HG03442 (cell line): ENCODE data around the gene SEMA4D.
A peak's percentile ranks its signal among the peaks of the same experiment; 100 is the strongest.

Experiments used
- ATAC-seq: cut with Tn5 transposase; IDR thresholded peaks from one replicate; pipeline ENCODE4 v1.9.1; 2021; ENCODE audit warnings: mild to moderate bottlenecking, moderate library complexity; ENCODE audit not compliant: unreplicated experiment

The SEMA4D gene

DNA sequence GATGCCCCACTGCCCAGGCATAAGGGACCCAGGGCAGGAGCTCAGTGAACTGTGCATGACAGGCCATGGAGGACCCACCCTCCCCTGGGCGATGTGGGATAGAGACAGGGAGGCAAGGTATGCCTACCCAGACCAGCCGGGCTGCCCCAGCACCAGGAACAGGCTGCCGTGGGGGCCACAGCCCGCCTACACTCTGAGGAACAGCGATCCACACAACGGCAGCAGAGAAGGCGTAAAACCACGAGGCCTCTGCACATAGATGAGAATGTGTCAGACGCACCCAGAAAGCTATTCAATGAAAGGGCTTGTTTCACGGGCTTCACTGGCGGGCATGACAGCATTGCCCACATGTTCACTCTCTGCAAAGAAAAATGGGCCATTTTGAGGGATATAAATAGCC, 49.5 kb downstream of the SEMA4D start:
- ATAC-seq = no peak

- no peak for ATAC-seq
These were observed 50.5 kb downstream of the SEMA4D start for GRCh38 chr9:89447416-89447815.

DNA sequence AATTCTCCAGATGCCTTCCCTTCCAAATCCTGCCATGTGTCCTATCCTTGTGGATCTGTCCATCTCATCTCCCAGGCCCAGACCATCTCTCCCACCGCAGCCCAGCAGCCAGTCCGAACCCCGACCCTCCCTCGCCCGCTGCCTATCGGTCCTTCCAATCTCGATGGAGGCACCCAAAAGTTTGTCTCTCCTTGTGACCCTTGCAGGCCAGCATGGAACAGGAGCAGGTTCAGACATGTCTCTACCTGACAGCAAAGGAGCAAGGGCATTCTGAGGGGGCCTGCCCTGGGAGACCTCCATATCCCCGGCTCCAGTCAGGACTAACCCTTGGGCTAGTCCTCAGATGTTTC, 51.0 kb downstream of the SEMA4D start:
- no peak for ATAC-seq

DNA sequence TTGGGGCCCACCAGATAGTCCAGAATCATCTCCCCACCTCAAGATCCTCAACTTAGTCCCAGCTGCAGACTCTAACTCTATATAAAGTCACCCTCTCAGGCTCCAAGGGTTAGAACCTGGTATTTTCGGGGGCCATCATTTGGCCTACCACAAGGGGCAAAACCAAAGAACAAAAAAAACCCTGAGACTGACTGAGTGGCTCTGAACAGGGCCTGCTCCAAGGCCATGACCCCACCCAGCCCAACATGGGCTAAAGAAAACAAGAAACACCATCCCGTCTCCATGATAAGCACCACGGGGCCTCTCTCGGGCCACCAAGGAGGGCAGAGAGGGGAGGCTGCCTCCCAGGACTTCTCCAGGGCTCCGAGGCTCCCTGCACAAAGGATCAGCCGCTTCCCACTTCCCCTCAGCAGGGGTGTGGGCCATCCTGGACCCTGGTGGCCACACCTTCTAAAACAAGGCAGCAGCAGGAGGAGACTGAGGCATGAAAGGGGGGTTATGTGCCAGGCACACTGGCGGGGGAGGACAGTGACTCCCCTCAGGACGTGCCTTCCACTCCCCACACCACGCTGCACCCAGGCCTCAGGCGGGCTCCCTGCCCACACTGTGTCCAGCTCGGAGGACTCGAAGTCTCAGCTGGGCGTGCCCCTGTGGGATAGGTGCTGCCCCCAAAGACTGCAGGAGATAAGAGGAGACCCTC, 51.5 kb downstream of the SEMA4D start:
- no peak for ATAC-seq

- no peak for ATAC-seq
These were observed 52.1 kb downstream of the SEMA4D start for GRCh38 chr9:89445801-89446251.

DNA sequence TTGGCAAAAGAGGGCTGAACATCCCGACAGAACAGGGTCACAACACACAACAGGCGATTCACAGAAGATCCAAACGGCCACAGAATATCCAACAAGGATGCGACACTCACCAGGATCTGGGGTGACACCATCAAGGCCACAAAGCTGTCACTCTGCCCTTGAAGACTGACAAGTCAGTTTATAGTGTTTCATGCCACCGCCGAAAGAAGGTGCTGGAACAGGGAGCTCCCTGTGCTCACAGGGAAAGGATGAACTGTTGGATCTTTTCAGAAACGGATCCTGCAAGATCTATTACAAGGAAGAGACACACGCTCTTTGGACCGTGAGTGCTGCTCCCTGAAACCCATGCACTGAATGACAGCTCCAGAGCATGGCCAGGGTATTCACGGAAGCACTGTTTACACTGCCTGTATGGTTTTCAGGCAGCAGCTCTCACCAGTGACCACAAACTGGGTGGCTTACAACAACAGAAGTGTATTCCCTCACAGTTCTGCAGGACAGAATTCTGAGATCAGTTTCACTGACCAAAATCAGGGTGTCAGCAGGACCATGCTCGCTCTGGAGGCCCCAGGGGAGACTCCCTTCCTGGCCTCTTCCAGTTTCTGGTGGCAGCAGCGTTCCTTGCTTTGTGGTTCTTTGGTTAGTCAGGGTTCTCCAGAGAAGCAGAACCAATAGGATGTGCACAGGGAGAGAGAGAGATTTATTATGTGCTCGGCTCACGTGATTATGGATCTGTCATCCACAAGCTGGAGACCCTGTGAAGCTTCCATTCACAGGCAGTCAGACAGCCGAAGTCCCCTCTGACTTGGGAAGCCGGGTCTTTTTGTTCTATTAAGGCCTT, 52.8 kb downstream of the SEMA4D start:
- no peak for ATAC-seq

DNA sequence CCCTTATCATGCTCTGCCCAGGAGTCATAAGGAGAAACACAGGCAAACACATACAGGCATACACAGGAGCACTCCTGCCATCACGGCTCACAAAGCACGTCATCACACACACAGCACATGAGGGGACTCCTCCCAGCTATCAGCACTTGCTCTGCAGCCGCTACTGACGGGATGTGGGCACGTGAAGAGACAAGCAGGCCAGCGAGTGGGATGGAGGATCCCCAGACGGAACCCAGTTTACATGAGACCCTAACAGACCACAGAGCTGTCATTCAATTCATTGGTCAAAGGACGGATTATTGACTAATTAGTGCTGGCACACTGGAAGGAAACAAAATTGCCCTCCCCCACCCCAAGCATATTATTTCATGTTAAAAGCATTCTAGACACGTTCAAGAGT, 53.6 kb downstream of the SEMA4D start:
- ATAC-seq = no peak

DNA sequence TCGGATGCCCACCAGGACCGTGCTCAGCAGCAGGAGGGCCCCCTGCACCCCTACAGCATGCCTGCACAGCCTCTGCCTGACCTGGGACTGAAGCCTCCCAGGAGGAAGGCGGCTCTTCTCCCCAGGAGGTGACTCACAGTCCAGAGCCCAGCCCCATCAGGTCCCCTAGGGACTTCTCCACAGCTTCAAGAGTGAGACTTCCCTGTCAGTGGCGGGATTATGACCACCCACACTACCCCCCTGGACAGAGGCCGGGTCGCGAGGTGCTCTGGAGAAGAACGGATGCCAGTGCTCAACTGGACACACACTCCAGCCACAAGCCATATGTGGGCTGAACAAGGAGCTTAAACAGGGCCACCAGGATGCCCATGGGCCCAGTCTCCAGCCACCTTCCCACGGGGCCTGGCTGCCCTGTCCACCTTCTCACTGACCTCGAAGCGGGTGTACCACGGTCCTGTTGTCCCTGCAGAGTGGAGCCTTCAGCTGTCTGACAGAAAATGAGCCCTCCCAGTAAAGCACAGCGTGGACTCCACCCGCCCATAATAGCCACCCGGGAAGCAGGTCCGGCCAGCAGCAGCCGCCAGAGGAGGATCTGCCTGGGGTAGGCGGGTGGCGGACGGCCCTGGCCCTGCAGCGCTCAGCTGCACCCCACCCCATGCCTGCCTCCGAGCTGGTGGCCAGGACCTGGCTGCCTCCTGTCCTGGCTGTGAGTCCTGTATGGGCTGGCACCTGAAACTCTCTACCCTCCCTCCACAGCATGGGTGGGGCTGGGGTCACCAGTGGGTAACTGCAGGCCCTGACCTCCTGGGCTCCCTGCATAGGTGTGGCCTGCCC, 54.7 kb downstream of the SEMA4D start:
- ATAC-seq = peak; percentile 38

- ATAC-seq = peak; percentile 29
These were observed 55.4 kb downstream of the SEMA4D start for GRCh38 chr9:89442501-89442978.

DNA sequence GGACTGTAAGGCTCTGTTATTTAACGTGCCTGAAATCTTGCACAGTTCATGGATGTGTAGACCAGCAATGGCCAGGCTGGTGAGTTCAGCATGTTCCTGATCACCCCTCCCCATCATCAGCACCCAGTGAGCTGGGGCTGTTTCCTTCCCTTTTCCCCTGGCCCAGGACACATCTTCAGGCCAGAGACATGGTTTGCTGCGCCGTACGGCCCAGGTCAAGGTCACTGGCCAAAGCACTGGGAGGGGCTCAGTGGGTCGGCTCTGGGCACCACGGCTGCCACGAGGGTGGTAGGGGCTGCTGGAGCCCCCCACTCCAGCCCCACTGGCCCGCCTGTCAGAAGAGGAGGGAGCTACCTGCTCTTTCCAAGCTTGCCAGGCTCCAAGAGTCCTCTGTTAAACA, 55.9 kb downstream of the SEMA4D start:
- ATAC-seq = no peak

DNA sequence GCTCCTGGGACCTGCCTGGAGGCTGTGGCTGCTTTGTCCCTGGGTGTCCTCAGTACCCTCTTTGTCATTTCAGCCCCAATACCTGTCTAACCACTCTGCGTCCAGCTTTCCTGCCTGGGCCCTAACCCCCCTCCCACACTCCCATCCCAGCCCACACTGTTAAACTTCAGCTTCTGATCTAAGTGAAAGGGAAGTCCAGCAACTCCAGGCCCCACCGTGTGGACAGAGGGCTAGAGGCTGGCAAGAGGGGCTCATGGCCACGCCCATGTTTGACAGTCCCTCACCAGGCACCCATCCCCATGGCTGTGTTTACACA, 56.3 kb downstream of the SEMA4D start:
- no peak for ATAC-seq

DNA sequence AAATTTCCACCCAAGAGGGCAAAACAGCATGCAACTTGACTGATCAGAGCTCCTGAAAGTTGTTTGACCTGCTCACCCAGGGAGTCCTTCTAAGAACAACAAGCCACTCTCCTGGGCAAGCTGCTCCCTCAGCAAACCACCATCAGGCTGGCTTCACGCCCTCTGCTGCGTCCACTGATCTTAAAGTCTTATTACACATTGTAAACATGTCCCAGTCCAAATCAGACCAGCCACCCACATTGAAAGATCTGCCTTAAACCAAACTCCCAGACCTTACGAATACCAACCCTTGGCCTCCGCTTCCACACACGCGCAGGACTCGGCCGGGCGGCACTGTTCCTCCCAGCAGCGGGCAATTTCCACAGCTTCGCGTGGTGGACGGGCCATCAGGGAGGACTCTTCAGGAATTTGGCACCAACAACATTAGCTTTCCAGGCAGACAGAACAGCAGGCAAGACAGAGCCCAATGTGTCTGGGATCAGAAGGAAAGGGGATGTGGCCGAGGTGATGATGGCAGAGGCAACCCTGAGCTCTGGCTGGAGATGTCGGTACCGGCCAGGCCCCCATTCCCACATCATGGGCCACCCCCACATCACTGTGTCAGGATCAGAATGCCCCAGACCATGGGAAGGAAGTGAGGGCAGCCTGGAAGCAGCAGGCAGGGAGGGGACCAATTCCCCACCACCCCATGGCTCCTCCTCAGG, 56.8 kb downstream of the SEMA4D start:
- ATAC-seq = no peak

- ATAC-seq = no peak
These were observed 57.4 kb downstream of the SEMA4D start for GRCh38 chr9:89440548-89440947.

DNA sequence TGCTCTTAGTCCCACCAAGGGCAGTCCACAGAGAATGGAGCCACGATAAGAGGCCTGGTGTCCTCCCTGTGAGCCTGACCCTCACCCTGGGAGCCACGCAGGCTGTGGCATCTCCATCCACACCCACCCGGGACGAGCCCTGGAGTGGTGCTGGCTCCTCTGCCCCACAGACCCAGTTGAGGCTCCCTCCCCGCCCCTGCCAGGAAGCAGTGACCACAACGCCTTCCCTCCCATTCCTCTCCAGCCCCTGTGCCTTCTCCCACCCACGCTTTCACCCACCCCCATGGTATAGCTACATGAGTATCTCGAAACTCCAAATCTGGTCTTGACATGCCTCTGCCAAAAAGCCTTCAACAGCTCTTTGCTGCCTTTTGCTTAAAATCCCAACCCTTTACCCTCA, 57.9 kb downstream of the SEMA4D start:
- ATAC-seq = no peak

- peak; percentile 30 for ATAC-seq
These were observed 58.3 kb downstream of the SEMA4D start for GRCh38 chr9:89439571-89439970.

DNA sequence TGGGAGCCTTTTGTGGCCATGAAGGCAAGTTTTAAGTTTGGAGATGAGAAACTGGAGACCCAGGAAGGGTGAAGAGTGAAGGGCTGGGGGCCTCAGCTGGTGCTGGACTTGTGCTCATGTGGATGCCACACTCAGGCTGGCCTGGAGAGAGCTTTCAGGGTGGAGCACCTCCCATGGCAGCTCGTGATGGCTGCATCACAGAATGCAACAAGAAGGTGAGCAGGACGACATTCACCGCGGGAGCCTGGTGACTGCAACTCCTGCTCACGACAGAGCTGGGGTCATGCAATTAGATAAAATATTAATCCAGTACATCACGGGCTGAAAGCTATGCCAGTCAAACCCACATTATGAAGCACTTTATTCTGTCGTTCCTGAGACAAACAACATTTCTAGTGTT, 59.7 kb downstream of the SEMA4D start:
- ATAC-seq = no peak

GRCh38 chr9:89437772-89438171, 60.1 kb downstream of the SEMA4D start:
- ATAC-seq = no peak

DNA sequence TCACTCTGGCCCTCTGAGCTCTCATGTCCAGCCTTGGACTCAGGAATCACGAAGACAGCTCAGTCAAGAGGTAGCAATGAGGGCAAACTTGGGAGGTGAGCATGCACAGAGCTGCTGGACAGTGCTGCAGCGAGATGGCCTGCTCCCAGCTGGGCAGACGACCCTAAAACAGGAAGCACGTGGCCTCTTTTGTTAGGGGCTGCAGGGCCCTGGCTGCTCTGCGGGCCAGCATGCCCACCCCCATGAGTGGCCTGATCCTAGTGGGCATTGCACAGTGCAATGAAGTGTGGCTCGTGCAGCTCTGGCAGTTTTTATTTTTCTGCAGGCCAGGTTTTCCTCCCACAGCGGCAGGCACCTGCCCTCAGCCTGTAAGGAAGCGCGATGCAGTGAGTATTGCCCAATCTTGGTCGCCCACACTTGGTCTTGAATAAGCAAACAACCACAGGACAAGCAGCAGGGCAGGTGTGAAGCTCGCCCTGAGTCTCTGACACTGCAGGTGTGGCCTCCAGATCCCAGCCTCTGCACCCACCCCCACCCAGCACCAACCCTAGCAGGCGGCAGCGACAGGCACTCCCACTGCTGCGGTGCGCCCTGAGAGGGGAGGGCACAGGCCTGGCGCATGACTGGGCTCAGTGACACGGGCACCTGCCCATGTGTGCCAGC, 60.8 kb downstream of the SEMA4D start:
- ATAC-seq = peak; percentile 48

- ATAC-seq = no peak
These were observed 61.6 kb downstream of the SEMA4D start for GRCh38 chr9:89436326-89436725.

DNA sequence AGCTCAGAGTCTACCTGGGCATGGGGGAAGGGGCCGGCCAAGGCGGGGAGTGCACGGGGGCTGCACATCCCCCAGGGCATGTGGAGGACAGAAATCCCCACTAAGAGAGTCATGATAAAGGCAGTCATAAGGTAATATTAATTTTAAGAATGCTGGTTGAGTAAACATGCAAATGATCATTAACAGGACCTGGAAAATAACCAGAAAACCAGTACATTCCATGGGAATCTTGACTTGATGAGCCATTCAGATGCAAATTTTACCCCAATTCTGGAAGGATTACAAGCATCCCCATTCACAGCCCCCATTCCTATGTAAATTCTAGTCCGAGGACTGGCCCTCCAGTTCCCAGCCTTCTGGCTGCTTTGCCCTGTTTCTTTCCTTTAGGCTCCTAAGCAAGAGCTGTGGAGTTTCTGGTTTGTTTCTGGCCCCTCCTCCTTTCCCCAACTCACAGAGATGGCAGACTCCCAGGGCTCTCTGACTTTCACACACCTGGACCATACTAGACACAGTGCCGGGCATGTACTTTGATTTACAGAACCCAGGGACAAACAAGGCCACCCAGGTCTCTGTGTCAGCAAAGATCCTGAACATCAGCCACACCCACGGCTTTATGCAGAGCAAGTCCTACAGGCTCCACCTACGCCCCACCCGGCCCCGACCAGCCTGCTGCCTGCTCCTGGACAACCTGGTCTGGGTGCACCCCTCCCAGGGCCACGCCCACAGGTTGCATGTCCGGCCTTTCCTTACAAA, 62.7 kb downstream of the SEMA4D start:
- no peak for ATAC-seq
